Esophagus (tissue), 2 donors: ENCODE results near the gene ZNF3. TPM values are rescaled to one million over a fixed set of nuclear protein-coding genes. Genes with fewer than 3 reads are reported as not detected.

Source experiments
- H3K27ac ChIP-seq, 2 donors: one replicate each; pipeline ENCODE4 v1.5.1; 2013; ENCODE audit warnings: low read depth in 2 of 2, mild to moderate bottlenecking in 2 of 2, inconsistent platforms in 1 of 2, low read length in 1 of 2, moderate library complexity in 1 of 2
- H3K27me3 ChIP-seq, 2 donors: one replicate each; pipeline ENCODE4 v1.6.1; 2013; ENCODE audit warnings: low read length in 2 of 2, control low read depth in 1 of 2, mild to moderate bottlenecking in 1 of 2; ENCODE audit not compliant: insufficient read depth in 2 of 2, control insufficient read depth in 1 of 2
- H3K36me3 ChIP-seq, 2 donors: one replicate each; pipeline ENCODE4 v1.6.1; 2013; ENCODE audit warnings: low read length in 1 of 2; ENCODE audit not compliant: control insufficient read depth in 2 of 2, insufficient read depth in 2 of 2
- H3K4me1 ChIP-seq, 2 donors: one replicate each; pipeline ENCODE4 v1.6.1; 2013; ENCODE audit warnings: low read length in 1 of 2; ENCODE audit not compliant: control insufficient read depth in 2 of 2, insufficient read depth in 2 of 2
- H3K4me3 ChIP-seq, 2 donors: one replicate each; pipeline ENCODE4 v1.5.1; 2013; ENCODE audit warnings: low read length in 2 of 2, mild to moderate bottlenecking in 2 of 2, low read depth in 1 of 2, moderate library complexity in 1 of 2
- H3K9me3 ChIP-seq, 2 donors: one replicate each; pipeline ENCODE4 v1.6.1; 2013; ENCODE audit warnings: mild to moderate bottlenecking in 2 of 2, low read depth in 1 of 2, low read length in 1 of 2, moderate library complexity in 1 of 2; ENCODE audit not compliant: control insufficient read depth in 2 of 2, insufficient read depth in 1 of 2
- WGBS, 2 donors: extraction: QIAGEN DNeasy Blood & Tissue Kit; methylation state at CpG; one replicate each; pipeline ENCODE4 v1.1.7; 2013; 5-methylcytosine and 5-hydroxymethylcytosine counted together
- polyA plus RNA-seq, 2 donors: library from polyadenylated mRNA; stranded (reverse); fragments of 200-250 nt; gene quantifications; one replicate each; pipeline ENCODE4 v1.2.3, GENCODE V29; 2013
- donor health status: healthy with polysubstance abuse.
- donor health status: Bipolar disorder and iron deficiency.

The ZNF3 gene
- polyA plus RNA-seq, 2 donors: 10.4 to 14.6 TPM

GRCh38 chr7:100063376-100063775 lies 18.1 kb downstream of the ZNF3 start:
- Histone ChIP-seq H3K9me3 (no peaks in the 10 kb centered on the region), H3K27ac (no peak overlapping the region), H3K27me3 (no peaks in the 10 kb centered on the region), H3K4me1 (no peaks in the 10 kb centered on the region), H3K36me3 (peaks cover 9 to 12% of the 10 kb centered on the region in 2 donors), H3K4me3 (no peak overlapping the region)
- 92 to 98% methylated on average over 4 of the region's 4 CpGs for WGBS, 2 donors

GRCh38 chr7:100061518-100062193 lies 19.9 kb downstream of the ZNF3 start:
- H3K4me1 ChIP-seq: peaks cover 0 to 2% of the 10 kb centered on the region in 2 donors
- H3K27ac ChIP-seq: no peak overlapping the region
- H3K4me3 ChIP-seq: no peak overlapping the region
- WGBS, 2 donors: 93 to 94% methylated on average over 11 of the region's 11 CpGs
- H3K27me3 ChIP-seq: no peaks in the 10 kb centered on the region
- peaks cover 16 to 21% of the 10 kb centered on the region in 2 donors for H3K36me3 ChIP-seq
- H3K9me3 ChIP-seq: no peaks in the 10 kb centered on the region

DNA sequence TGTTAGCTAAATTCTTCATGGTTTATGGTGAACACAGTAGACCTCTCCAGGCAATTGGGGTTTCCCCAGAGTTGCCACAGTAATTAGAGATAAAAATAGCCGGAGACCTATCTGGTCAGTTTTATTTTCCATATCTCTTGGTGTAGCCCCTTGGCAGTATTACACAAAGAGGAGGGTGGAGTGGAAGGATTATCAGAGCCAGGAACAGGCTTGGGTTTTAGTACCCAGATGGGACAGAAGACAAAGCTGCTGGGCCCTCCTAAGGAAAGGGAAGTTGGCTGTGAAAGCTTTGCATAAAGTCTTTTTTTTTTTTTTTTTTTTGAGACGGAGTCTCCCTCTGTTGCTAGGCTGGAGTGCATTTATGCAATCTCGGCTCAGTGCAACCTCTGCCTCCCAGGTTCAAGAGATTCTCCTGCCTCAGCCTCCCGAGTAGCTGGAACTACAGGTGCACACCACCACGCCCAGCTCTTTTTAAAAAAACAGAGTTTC lies 22.2 kb downstream of the ZNF3 start:
- Histone ChIP-seq H3K9me3 (no peaks in the 10 kb centered on the region), H3K36me3 (peaks cover 13 to 17% of the 10 kb centered on the region in 2 donors), H3K27me3 (no peaks in the 10 kb centered on the region), H3K27ac (no peak overlapping the region), H3K4me3 (no peak overlapping the region), H3K4me1 (peaks cover 0 to 2% of the 10 kb centered on the region in 2 donors)
- WGBS, 2 donors: 90 to 93% methylated on average over 5 of the region's 5 CpGs

DNA sequence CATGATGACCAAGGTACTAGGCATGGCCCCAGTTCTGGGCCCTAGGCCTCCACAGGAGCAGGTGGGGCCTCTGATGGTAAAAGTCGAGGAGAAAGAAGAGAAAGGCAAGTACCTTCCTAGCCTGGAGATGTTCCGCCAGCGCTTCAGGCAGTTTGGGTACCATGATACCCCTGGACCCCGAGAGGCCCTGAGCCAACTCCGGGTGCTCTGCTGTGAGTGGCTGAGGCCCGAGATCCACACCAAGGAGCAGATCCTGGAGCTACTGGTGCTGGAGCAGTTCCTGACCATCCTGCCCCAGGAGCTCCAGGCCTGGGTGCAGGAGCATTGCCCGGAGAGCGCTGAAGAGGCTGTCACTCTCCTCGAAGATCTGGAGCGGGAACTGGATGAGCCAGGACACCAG lies 24.5 kb downstream of the ZNF3 start:
- peaks cover 0 to 2% of the 10 kb centered on the region in 2 donors for H3K4me1 ChIP-seq
- H3K36me3 ChIP-seq: peaks cover 8 to 13% of the 10 kb centered on the region in 2 donors
- H3K27me3 ChIP-seq: no peaks in the 10 kb centered on the region
- no peak overlapping the region for H3K4me3 ChIP-seq
- H3K27ac ChIP-seq: no peak overlapping the region
- WGBS, 2 donors: 93 to 95% methylated on average over 10 of the region's 10 CpGs
- no peaks in the 10 kb centered on the region for H3K9me3 ChIP-seq

GRCh38 chr7:100053215-100053614 lies 28.3 kb downstream of the ZNF3 start:
- Histone ChIP-seq H3K4me1 (peaks cover 0 to 2% of the 10 kb centered on the region in 2 donors), H3K27ac (no peak overlapping the region), H3K27me3 (no peaks in the 10 kb centered on the region), H3K36me3 (peaks cover 6 to 7% of the 10 kb centered on the region in 2 donors), H3K9me3 (no peaks in the 10 kb centered on the region), H3K4me3 (no peak overlapping the region)
- WGBS, 2 donors: 30 to 42% methylated on average over 3 of the region's 3 CpGs

DNA sequence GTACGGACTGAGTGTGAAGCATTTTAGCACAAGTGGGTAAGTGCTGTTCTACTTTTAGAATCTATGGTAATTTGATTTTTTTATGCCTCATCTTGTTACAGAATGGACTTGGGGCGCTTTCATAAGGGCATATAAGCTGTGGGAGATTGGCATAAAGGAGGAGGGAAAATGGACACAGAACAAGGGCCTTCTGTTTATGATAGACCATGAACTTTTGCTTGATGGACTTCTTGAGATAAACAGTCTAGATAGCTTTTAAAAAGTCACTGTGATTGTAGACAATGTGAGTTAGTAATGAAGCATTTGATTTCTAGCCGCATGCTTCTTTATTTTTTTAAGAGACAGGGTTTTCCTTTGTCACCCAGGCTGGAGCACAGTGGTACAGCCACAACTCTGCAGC lies 29.9 kb downstream of the ZNF3 start:
- Histone ChIP-seq H3K36me3 (no peaks in the 10 kb centered on the region), H3K4me1 (no peaks in the 10 kb centered on the region), H3K27me3 (no peaks in the 10 kb centered on the region), H3K4me3 (no peak overlapping the region), H3K27ac (no peak overlapping the region), H3K9me3 (no peaks in the 10 kb centered on the region)
- 68 to 86% methylated on average over 3 of the region's 3 CpGs for WGBS, 2 donors

DNA sequence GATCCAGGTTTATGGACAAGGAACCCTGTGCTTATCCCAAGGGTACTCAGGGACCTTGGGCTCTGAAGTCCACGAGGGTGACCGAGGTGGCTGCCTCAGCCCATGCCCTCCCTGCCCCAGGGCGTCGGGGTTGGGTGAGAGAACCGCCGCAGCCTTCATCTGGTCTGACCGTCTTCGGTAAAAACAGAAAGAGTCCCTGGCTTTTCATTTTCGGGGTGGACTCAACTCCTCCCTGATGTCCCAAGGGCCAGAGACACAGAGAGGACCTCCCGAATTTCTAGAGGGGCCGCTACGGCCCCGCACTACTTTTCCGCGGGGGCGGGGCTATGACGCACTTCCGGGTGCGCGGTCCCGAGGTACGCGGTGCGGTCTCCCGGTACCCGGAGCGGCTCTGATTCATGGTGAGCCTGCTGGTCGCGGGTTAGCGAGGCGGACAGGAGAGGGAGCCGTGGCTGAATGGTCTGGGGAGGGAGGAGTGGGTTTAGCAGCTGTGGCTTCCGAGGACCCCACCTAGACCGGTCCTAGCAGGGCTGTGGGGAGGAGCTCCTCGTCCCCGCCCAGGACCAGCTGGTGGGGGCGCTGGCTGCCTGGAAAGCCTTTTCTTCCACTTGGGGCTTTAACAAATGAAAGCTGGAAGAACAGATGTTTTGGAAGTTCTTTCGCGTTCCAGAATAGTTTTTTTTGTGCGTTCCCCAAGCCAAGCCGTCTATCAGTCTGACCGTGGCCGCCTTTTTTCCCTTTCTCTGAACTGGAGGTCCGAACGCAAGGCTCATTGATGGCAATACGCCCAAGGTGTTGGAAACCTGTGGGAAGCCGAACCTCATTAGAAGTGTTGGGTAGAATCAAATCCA lies 31.9 kb downstream of the ZNF3 start, which contains the start of gene ZSCAN21:
Gene ZSCAN21, plus strand, starts transcription at position 334 of the 851 bp plus-strand sequence. CDS start 7,233 bp downstream, outside the sequence.
- peak within 1 kb of the TSS; percentile 92 to 99 for H3K27ac ChIP-seq
- H3K4me1 ChIP-seq: no peaks in the 10 kb centered on the region
- no peaks in the 10 kb centered on the region for H3K27me3 ChIP-seq
- WGBS, 2 donors: 1% methylated on average over 46 to 47 of the region's 47 CpGs
- H3K36me3 ChIP-seq: no peaks in the 10 kb centered on the region
- H3K4me3 ChIP-seq: peak within 1 kb of the TSS; percentile 58 to 86
- H3K9me3 ChIP-seq: no peaks in the 10 kb centered on the region

DNA sequence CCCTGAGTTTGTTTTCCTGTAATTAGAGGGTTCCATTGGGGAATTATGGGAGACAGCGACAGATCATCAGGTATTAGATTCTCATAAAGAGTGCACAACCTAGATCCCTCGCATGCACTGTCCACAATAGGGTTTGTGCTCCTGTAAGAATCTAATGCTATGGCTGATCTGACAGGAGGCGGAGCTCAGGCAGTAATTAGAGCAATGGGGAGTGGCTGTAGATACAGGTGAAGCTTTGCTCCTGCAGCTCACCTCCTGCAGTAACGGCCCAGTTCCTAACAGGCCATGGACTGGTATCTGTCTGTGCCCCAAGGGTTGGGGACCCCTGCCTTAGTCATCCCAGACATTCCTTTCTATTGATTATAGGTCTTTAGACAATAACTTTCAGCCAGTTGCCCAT lies 32.8 kb downstream of the ZNF3 start:
- WGBS, 2 donors: 71 to 82% methylated on average over 4 of the region's 4 CpGs
- no peaks in the 10 kb centered on the region for H3K36me3 ChIP-seq
- no peaks in the 10 kb centered on the region for H3K4me1 ChIP-seq

DNA sequence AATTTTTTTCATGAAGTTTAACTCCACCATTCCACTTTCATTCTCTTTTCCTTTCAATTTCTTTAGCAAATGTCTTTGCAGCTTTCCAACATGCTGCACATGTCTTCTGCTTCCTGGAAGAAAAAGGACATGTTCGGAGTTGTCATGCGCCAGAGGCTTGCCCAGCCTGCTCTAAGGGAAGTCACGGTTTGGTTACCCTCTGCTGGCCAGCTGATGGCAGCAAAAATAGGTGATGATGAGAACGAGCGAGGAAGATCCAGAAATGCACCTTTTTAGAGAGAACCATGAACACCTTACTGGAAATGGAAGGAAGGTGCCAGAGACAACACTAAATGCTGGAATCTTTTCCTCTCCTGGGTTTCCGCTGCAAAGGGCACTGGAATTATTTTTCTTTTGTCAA lies 36.8 kb downstream of the ZNF3 start:
- Histone ChIP-seq H3K9me3 (no peaks in the 10 kb centered on the region), H3K36me3 (no peaks in the 10 kb centered on the region), H3K27ac (no peak overlapping the region), H3K4me1 (no peaks in the 10 kb centered on the region), H3K4me3 (no peak overlapping the region), H3K27me3 (no peaks in the 10 kb centered on the region)
- 31 to 33% methylated on average over 6 of the region's 6 CpGs for WGBS, 2 donors

More for the DNA sequence above, 32.8 kb downstream of the ZNF3 start:
- Histone ChIP-seq H3K9me3 (no peaks in the 10 kb centered on the region), H3K27ac (no peak overlapping the region), H3K27me3 (no peaks in the 10 kb centered on the region), H3K4me3 (no peak overlapping the region)
